ENCODE measurements around the gene EPHA7. TPM values are rescaled to one million over a fixed set of nuclear protein-coding genes. Genes with fewer than 3 reads are reported as not detected.

EPHA7 gene
- total RNA-seq (2022; extraction: Qiagen RNA extraction; ENCODE audit: low read depth), result 0.03 to 0.18 TPM (median 0.07 TPM) in 5 replicates

GRCh38 chr6:93419304-93420162, at the start of gene EPHA7:
EPHA7 (minus strand) TSS chr6:93419559; CDS start chr6:93419341, 218 bp downstream.

